Measurements from ENCODE around the gene FTL.

Gene FTL

DNA sequence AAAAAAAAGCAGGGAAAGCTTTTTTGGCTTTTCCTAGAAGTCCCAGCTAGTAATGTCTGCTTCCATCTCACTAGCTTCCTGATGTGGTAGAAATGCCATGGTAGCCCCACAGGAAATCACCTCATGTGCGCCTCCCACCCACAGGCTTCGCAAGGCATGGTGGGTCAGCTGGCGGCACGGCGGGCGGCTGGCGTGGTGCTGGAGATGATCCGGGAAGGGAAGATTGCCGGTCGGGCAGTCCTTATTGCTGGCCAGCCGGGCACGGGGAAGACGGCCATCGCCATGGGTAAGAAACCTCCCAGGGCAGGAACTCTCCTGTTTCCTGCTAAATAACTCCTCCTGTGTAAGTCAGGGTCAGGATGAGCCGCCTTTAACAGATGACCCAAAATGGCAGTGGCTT lies 39.0 kb downstream of the FTL start:
- H3K36me3 ChIP-seq (ENCODE audit: control insufficient read depth, low read length): peaks cover 69% of the 10 kb centered on the region
- no peak overlapping the region for H3K4me3 ChIP-seq (ENCODE audit: low read length)
- no peaks in the 10 kb centered on the region; the same call in 1 of the 2 replicates for H4K20me1 ChIP-seq (ENCODE audit: control insufficient read depth, insufficient read depth, low read depth, low read length)
- no peaks in the 10 kb centered on the region for H3K9me3 ChIP-seq (ENCODE audit: control insufficient read depth, insufficient read depth, low read length)
- H3K9me2 ChIP-seq (replicated peaks; ENCODE audit: control insufficient read depth, low read length): no peaks in the 10 kb centered on the region
- no peak overlapping the region for H3K4me2 ChIP-seq (ENCODE audit: low read length)
- TF ChIP-seq, protein P1, sequence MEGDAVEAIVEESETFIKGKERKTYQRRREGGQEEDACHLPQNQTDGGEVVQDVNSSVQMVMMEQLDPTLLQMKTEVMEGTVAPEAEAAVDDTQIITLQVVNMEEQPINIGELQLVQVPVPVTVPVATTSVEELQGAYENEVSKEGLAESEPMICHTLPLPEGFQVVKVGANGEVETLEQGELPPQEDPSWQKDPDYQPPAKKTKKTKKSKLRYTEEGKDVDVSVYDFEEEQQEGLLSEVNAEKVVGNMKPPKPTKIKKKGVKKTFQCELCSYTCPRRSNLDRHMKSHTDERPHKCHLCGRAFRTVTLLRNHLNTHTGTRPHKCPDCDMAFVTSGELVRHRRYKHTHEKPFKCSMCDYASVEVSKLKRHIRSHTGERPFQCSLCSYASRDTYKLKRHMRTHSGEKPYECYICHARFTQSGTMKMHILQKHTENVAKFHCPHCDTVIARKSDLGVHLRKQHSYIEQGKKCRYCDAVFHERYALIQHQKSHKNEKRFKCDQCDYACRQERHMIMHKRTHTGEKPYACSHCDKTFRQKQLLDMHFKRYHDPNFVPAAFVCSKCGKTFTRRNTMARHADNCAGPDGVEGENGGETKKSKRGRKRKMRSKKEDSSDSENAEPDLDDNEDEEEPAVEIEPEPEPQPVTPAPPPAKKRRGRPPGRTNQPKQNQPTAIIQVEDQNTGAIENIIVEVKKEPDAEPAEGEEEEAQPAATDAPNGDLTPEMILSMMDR (IDR thresholded peaks at IDR 0.05; ENCODE audit: low read depth, low read length, poor library complexity, severe bottlenecking): no peak
- TF ChIP-seq EZH2phosphoT487 (IDR thresholded peaks at IDR 0.05; ENCODE audit: borderline replicate concordance, low read length): no peak
- H3K4me1 ChIP-seq (ENCODE audit: control insufficient read depth, low read length): peaks cover 4% of the 10 kb centered on the region
- H3K79me2 ChIP-seq (ENCODE audit: control insufficient read depth, low read length): peaks cover 17% of the 10 kb centered on the region
- no peaks in the 10 kb centered on the region for H3K27me3 ChIP-seq (ENCODE audit: control insufficient read depth, low read length)
- H3F3A ChIP-seq (ENCODE audit: control insufficient read depth, insufficient read depth): no peaks in the 10 kb centered on the region
- no peak overlapping the region for H3K27ac ChIP-seq (ENCODE audit: low read depth, low read length)

- Histone ChIP-seq H4K20me1 (ENCODE audit: control insufficient read depth, insufficient read depth, low read depth, low read length) (no peaks in the 10 kb centered on the region), H3F3A (ENCODE audit: control insufficient read depth, insufficient read depth) (no peaks in the 10 kb centered on the region), H3K4me3 (ENCODE audit: low read length) (no peak overlapping the region), H3K27ac (ENCODE audit: low read depth, low read length) (no peak overlapping the region), H3K9me2 (replicated peaks; ENCODE audit: control insufficient read depth, low read length) (no peaks in the 10 kb centered on the region), H3K79me2 (ENCODE audit: control insufficient read depth, low read length) (peaks cover 7% of the 10 kb centered on the region), H3K9me3 (ENCODE audit: control insufficient read depth, insufficient read depth, low read length) (no peaks in the 10 kb centered on the region), H3K27me3 (ENCODE audit: control insufficient read depth, low read length) (no peaks in the 10 kb centered on the region), H3K36me3 (ENCODE audit: control insufficient read depth, low read length) (peaks cover 68% of the 10 kb centered on the region), H3K4me1 (ENCODE audit: control insufficient read depth, low read length) (no peaks in the 10 kb centered on the region), H3K4me2 (ENCODE audit: low read length) (no peak overlapping the region)
- TF ChIP-seq, protein P1 (IDR thresholded peaks at IDR 0.05; ENCODE audit: low read depth, low read length, poor library complexity, severe bottlenecking): no peak
- TF ChIP-seq EZH2phosphoT487 (IDR thresholded peaks at IDR 0.05; ENCODE audit: borderline replicate concordance, low read length): no peak
Measured at GRCh38 chr19:49004964-49005614, 40.0 kb downstream of the FTL start.

DNA sequence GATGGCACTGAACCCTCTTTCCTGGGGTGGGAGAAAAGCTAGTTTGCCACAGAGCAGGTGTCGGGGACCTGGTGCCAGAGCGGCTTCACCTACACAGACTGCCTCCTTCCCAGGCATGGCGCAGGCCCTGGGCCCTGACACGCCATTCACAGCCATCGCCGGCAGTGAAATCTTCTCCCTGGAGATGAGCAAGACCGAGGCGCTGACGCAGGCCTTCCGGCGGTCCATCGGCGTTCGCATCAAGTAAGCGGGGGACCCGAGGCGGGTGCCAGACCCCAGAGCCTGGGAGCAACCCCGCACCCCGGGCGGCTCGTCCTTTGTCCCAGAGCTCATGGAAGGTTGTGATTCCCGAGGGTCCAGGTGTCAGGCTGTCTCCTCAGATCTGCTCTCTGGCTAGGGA lies 41.8 kb downstream of the FTL start:
- Histone ChIP-seq H4K20me1 (ENCODE audit: control insufficient read depth, insufficient read depth, low read depth, low read length) (no peaks in the 10 kb centered on the region; the same call in 1 of the 2 replicates), H3K4me3 (ENCODE audit: low read length) (no peak overlapping the region), H3K4me2 (ENCODE audit: low read length) (no peak overlapping the region), H3K9me3 (ENCODE audit: control insufficient read depth, insufficient read depth, low read length) (no peaks in the 10 kb centered on the region), H3K4me1 (ENCODE audit: control insufficient read depth, low read length) (no peaks in the 10 kb centered on the region), H3K79me2 (ENCODE audit: control insufficient read depth, low read length) (peaks cover 2% of the 10 kb centered on the region; the same call in 1 of the 2 replicates), H3K27ac (ENCODE audit: low read depth, low read length) (no peak overlapping the region), H3K9me2 (replicated peaks; ENCODE audit: control insufficient read depth, low read length) (no peaks in the 10 kb centered on the region), H3K27me3 (ENCODE audit: control insufficient read depth, low read length) (no peaks in the 10 kb centered on the region), H3F3A (ENCODE audit: control insufficient read depth, insufficient read depth) (no peaks in the 10 kb centered on the region), H3K36me3 (ENCODE audit: control insufficient read depth, low read length) (peaks cover 77% of the 10 kb centered on the region)
- TF ChIP-seq EZH2phosphoT487 (IDR thresholded peaks at IDR 0.05; ENCODE audit: borderline replicate concordance, low read length): no peak
- TF ChIP-seq, protein P1 (IDR thresholded peaks at IDR 0.05; ENCODE audit: low read depth, low read length, poor library complexity, severe bottlenecking): no peak
